Mesothelial cell of epicardium (in vitro differentiated cells): ENCODE data around the gene CACNA1B. TPM values are rescaled to one million over a fixed set of nuclear protein-coding genes. Genes with fewer than 3 reads are reported as not detected.

Source experiments
- DNase-seq, 2 experiments: peaks; one replicate each; pipeline ENCODE4 v3.0.0; 2021; ENCODE audit warnings: low spot score in 2 of 2; ENCODE audit not compliant: unreplicated experiment in 2 of 2
- H3K27ac Mint-ChIP-seq: 2 replicates; pipeline ENCODE4 v1.8.0; 2021; ENCODE audit warnings: mixed read lengths
- H3K27me3 Mint-ChIP-seq: 2 replicates; pipeline ENCODE4 v1.8.0; 2021; ENCODE audit warnings: low read depth, mixed read lengths
- H3K36me3 Mint-ChIP-seq: 2 replicates; pipeline ENCODE4 v1.8.0; 2021; ENCODE audit warnings: mixed read lengths
- H3K4me1 Mint-ChIP-seq: 2 replicates; pipeline ENCODE4 v1.8.0; 2021; ENCODE audit warnings: mixed read lengths
- H3K4me3 Mint-ChIP-seq: 2 replicates; pipeline ENCODE4 v1.8.0; 2021; ENCODE audit warnings: mild to moderate bottlenecking, moderate library complexity, mixed read lengths
- H3K9me3 Mint-ChIP-seq: 2 replicates; pipeline ENCODE4 v1.8.0; 2021; ENCODE audit warnings: mixed read lengths
- total RNA-seq: library from RNA; stranded (reverse); gene quantifications from 3 replicates; pipeline ENCODE4 v1.2.1, GENCODE V29; 2021
- TF ChIP-seq, protein P1 (sequence below): fragments of 200-600 bp; sonication (generic); IDR thresholded peaks from one replicate; pipeline ENCODE4 v1.5.0; 2021; ENCODE audit warnings: antibody characterized with exemption; ENCODE audit not compliant: unreplicated experiment

Gene CACNA1B
- total RNA-seq, 1 donor from 2014 or later, result 0.87 TPM

DNA sequence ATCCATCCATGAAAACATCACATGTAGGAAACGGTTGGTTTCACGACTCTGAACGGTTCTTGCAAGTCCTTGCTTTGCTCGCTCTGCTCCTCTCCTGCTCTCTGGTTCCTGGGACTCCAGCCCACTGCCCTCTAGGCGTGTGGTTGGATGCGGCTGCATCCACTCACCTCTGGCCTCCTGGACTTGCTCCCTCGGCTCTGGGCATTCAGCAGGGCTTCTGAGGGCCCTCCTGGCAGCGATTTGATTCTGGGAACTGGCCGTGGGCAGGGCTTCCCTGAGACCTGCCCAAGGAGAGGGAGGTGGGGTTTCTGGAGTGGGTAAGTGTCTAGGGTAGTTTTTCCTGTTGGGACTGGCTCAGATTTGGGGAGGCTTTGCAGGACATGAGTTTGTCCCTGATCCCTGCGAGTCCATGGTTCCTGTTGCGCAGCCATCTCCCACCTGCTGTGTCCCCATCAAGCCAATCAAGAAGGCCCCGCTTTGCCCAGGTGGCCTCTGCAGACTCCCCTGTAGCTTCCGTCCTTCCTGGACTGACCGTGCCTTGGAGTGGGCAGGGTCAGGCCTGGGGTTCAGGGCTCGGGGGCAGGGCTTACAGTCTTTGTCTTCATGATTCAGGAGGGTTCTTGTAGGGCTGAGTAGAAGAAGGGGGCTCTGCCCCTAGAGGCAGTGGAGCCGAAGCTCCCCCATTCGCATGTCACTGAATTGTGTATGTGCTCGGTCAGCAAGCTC lies 192.3 kb downstream of the CACNA1B start:
- Mint-ChIP-seq H3K4me3 (no peak overlapping the region), H3K27me3 (peaks cover 8% of the 10 kb centered on the region), H3K36me3 (no peaks in the 10 kb centered on the region), H3K4me1 (no peaks in the 10 kb centered on the region), H3K27ac (no peak overlapping the region), H3K9me3 (no peaks in the 10 kb centered on the region)
- peak in 1 of 2 experiments; percentile 35 for DNase-seq
- TF ChIP-seq, protein P1, sequence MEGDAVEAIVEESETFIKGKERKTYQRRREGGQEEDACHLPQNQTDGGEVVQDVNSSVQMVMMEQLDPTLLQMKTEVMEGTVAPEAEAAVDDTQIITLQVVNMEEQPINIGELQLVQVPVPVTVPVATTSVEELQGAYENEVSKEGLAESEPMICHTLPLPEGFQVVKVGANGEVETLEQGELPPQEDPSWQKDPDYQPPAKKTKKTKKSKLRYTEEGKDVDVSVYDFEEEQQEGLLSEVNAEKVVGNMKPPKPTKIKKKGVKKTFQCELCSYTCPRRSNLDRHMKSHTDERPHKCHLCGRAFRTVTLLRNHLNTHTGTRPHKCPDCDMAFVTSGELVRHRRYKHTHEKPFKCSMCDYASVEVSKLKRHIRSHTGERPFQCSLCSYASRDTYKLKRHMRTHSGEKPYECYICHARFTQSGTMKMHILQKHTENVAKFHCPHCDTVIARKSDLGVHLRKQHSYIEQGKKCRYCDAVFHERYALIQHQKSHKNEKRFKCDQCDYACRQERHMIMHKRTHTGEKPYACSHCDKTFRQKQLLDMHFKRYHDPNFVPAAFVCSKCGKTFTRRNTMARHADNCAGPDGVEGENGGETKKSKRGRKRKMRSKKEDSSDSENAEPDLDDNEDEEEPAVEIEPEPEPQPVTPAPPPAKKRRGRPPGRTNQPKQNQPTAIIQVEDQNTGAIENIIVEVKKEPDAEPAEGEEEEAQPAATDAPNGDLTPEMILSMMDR, result no peak

DNA sequence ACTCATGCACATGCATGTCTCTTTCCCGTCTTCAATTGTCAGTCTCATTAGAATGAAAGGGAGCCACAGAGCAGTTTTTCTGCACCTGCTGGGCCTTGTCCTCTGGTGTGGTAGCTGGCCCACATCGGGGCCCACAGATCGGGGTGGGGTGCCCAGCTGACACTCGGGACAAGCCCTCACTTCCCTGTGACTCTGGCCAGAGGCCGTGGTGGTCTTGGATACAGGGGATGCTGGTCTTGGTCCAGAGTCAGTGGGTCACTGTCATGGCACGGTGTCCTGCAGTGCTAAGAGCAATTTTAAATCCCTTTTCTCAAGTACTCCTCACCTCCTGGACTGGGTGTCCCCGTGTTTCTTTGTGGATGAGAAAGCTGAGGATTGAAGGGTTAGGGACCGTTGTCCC lies 193.2 kb downstream of the CACNA1B start:
- Mint-ChIP-seq H3K36me3 (no peaks in the 10 kb centered on the region), H3K9me3 (no peaks in the 10 kb centered on the region), H3K27me3 (peaks cover 4% of the 10 kb centered on the region), H3K4me3 (no peak overlapping the region), H3K27ac (no peak overlapping the region), H3K4me1 (no peaks in the 10 kb centered on the region)
- TF ChIP-seq, protein P1, result no peak
- no peak for DNase-seq

DNA sequence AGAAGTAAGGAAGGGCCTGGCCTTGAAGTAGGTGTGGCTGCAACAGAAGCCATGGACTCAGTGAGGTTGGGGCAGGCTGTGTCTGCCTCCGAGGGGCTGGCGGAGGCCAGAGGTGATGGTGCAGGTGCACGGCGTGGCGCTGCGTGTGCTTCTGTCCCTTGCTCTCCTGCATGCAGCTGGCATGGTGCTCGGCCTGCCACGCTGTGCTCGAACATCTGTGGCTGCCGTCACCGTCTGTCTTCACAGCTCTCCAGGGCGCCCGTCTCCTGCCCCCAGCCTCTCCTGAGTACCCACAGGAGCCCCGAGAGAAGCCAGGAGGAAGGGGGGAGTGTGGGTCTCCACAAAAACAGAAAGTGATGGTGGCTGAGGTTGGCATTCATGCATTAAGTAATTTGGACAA lies 193.7 kb downstream of the CACNA1B start:
- no peak overlapping the region for H3K27ac Mint-ChIP-seq
- peak in 1 of 2 experiments; percentile 30 for DNase-seq

GRCh38 chr9:138071731-138072130 lies 194.1 kb downstream of the CACNA1B start:
- Mint-ChIP-seq H3K27ac (no peak overlapping the region), H3K4me3 (no peak overlapping the region), H3K9me3 (no peaks in the 10 kb centered on the region), H3K4me1 (no peaks in the 10 kb centered on the region), H3K36me3 (no peaks in the 10 kb centered on the region), H3K27me3 (peaks cover 4% of the 10 kb centered on the region)
- TF ChIP-seq, protein P1, result no peak
- DNase-seq, result no peak

More for the DNA sequence above, 193.7 kb downstream of the CACNA1B start:
- H3K36me3 Mint-ChIP-seq, result no peaks in the 10 kb centered on the region
- TF ChIP-seq, protein P1, result no peak
- H3K4me1 Mint-ChIP-seq, result no peaks in the 10 kb centered on the region
- no peak overlapping the region for H3K4me3 Mint-ChIP-seq
- no peaks in the 10 kb centered on the region for H3K9me3 Mint-ChIP-seq
- peaks cover 4% of the 10 kb centered on the region for H3K27me3 Mint-ChIP-seq

- Mint-ChIP-seq H3K36me3 (no peaks in the 10 kb centered on the region), H3K27ac (no peak overlapping the region), H3K27me3 (peaks cover 4% of the 10 kb centered on the region), H3K4me1 (no peaks in the 10 kb centered on the region), H3K9me3 (no peaks in the 10 kb centered on the region), H3K4me3 (no peak overlapping the region)
- no peak for DNase-seq
- TF ChIP-seq, protein P1, result no peak
Observed at GRCh38 chr9:138072161-138072842, 194.7 kb downstream of the CACNA1B start.
